NT2/D1 (cell line): ENCODE data around the gene SHC2.
"Not testable (repeated sequence)": the region's sequence is repeated elsewhere in the genome, so short reads cannot be mapped to it uniquely, and the experiment has no call there.

Source experiments
- DNase-seq: peaks from one replicate; pipeline ENCODE4 v3.0.0-alpha.2; 2011; ENCODE audit warnings: low read depth, low spot score
- H3K27me3 ChIP-seq: 2 replicates; pipeline ENCODE4 v1.6.0; 2011; ENCODE audit warnings: mild to moderate bottlenecking; ENCODE audit not compliant: insufficient read length, insufficient read depth
- H3K36me3 ChIP-seq: 2 replicates; pipeline ENCODE4 v1.6.1; 2011; ENCODE audit warnings: mild to moderate bottlenecking, low read length, mixed read lengths; ENCODE audit not compliant: insufficient read depth, insufficient read length
- H3K4me1 ChIP-seq: 2 replicates; pipeline ENCODE4 v1.5.1; 2011; ENCODE audit not compliant: insufficient read depth, insufficient read length
- H3K4me3 ChIP-seq: 2 replicates; pipeline ENCODE4 v1.5.1; 2011; ENCODE audit warnings: low read depth; ENCODE audit not compliant: insufficient read length
- H3K9ac ChIP-seq: 2 replicates; pipeline ENCODE4 v1.6.0; 2011; ENCODE audit warnings: low read depth; ENCODE audit not compliant: insufficient read length
- H3K9me3 ChIP-seq: 2 replicates; pipeline ENCODE4 v1.5.1; 2011; ENCODE audit warnings: mild to moderate bottlenecking, low read length; ENCODE audit not compliant: insufficient read depth
- SUZ12 ChIP-seq: IDR thresholded peaks from 2 replicates; pipeline ENCODE4 v1.6.1; 2011; ENCODE audit not compliant: insufficient read length, insufficient read depth; ENCODE audit errors: extremely low read depth
- YY1 ChIP-seq: IDR thresholded peaks from 2 replicates; pipeline ENCODE4 v1.6.1; 2011; ENCODE audit not compliant: insufficient read length, insufficient read depth
- ZNF274 ChIP-seq: IDR thresholded peaks from 2 replicates; pipeline ENCODE4 v1.6.1; 2011; ENCODE audit warnings: mild to moderate bottlenecking, low read depth, low read length

Gene SHC2

GRCh38 chr19:391207-391557 lies 69.7 kb downstream of the SHC2 start:
- TF ChIP-seq ZNF274 (no peak), YY1 (no peak), SUZ12 (no peak)
- no peak for DNase-seq

GRCh38 chr19:390386-391206 lies 70.2 kb downstream of the SHC2 start:
- DNase-seq: no peak
- TF ChIP-seq ZNF274: no peak
- TF ChIP-seq SUZ12: no peak
- TF ChIP-seq YY1: no peak

More at GRCh38 chr19:391207-391557, 69.7 kb downstream of the SHC2 start:
- Histone ChIP-seq H3K27me3 (peaks cover 10% of the 10 kb centered on the region), H3K9ac (no peak overlapping the region), H3K4me3 (no peak overlapping the region), H3K4me1 (peaks cover 23% of the 10 kb centered on the region), H3K9me3 (peaks cover 4% of the 10 kb centered on the region; the same call in 1 of the 2 replicates), H3K36me3 (no peaks in the 10 kb centered on the region)

GRCh38 chr19:389935-390289 lies 70.9 kb downstream of the SHC2 start:
- no peak for DNase-seq
- no peak overlapping the region for H3K4me3 ChIP-seq
- no peaks in the 10 kb centered on the region for H3K36me3 ChIP-seq
- H3K9me3 ChIP-seq: no peaks in the 10 kb centered on the region
- H3K27me3 ChIP-seq: peaks cover 6% of the 10 kb centered on the region
- H3K9ac ChIP-seq: peak overlapping the region; percentile 9
- H3K4me1 ChIP-seq: peaks cover 25% of the 10 kb centered on the region
- TF ChIP-seq YY1: no peak
- TF ChIP-seq SUZ12: no peak
- TF ChIP-seq ZNF274: no peak

More at GRCh38 chr19:390386-391206, 70.2 kb downstream of the SHC2 start:
- H3K27me3 ChIP-seq: peaks cover 8% of the 10 kb centered on the region
- H3K36me3 ChIP-seq: no peaks in the 10 kb centered on the region
- peaks cover 25% of the 10 kb centered on the region for H3K4me1 ChIP-seq
- H3K9ac ChIP-seq: peak overlapping the region; percentile 9
- H3K4me3 ChIP-seq: no peak overlapping the region
- H3K9me3 ChIP-seq: peaks cover 2% of the 10 kb centered on the region; the same call in 1 of the 2 replicates

GRCh38 chr19:389255-389934 lies 71.4 kb downstream of the SHC2 start:
- Histone ChIP-seq H3K9me3 (no peaks in the 10 kb centered on the region), H3K4me1 (peaks cover 25% of the 10 kb centered on the region), H3K9ac (peak overlapping the region; percentile 36), H3K36me3 (no peaks in the 10 kb centered on the region), H3K4me3 (no peak overlapping the region), H3K27me3 (peaks cover 6% of the 10 kb centered on the region)
- DNase-seq: no peak
- TF ChIP-seq ZNF274: no peak

GRCh38 chr19:388691-389090 lies 72.1 kb downstream of the SHC2 start:
- Histone ChIP-seq H3K27me3 (peaks cover 6% of the 10 kb centered on the region), H3K4me3 (no peak overlapping the region), H3K9ac (peak overlapping the region; percentile 5), H3K4me1 (peaks cover 29% of the 10 kb centered on the region), H3K36me3 (no peaks in the 10 kb centered on the region), H3K9me3 (no peaks in the 10 kb centered on the region)
- TF ChIP-seq ZNF274 (no peak), YY1 (no peak), SUZ12 (no peak)
- no peak for DNase-seq

GRCh38 chr19:387777-388176 lies 73.1 kb downstream of the SHC2 start:
- no peaks in the 10 kb centered on the region for H3K9me3 ChIP-seq
- no peak overlapping the region for H3K4me3 ChIP-seq
- H3K36me3 ChIP-seq: no peaks in the 10 kb centered on the region
- H3K4me1 ChIP-seq: peaks cover 29% of the 10 kb centered on the region
- DNase-seq: no peak
- peak overlapping the region; percentile 61 for H3K9ac ChIP-seq
- H3K27me3 ChIP-seq: peaks cover 3% of the 10 kb centered on the region
- TF ChIP-seq SUZ12: no peak
- TF ChIP-seq YY1: no peak
- TF ChIP-seq ZNF274: no peak

GRCh38 chr19:386632-387301 lies 74.1 kb downstream of the SHC2 start:
- H3K9me3 ChIP-seq: not testable (repeated sequence)

GRCh38 chr19:386189-386588 lies 74.6 kb downstream of the SHC2 start:
- H3K9ac ChIP-seq, H3K9me3 ChIP-seq, H3K4me3 ChIP-seq, H3K27me3 ChIP-seq, DNase-seq, H3K36me3 ChIP-seq: not testable (repeated sequence)
- H3K4me1 ChIP-seq: peaks cover 21% of the 10 kb centered on the region

More at GRCh38 chr19:386632-387301, 74.1 kb downstream of the SHC2 start:
- not testable (repeated sequence) for H3K4me3 ChIP-seq, H3K9ac ChIP-seq, H3K36me3 ChIP-seq, H3K27me3 ChIP-seq
- peaks cover 22% of the 10 kb centered on the region for H3K4me1 ChIP-seq
- peak; percentile 69 for DNase-seq
